Upper lobe of left lung (tissue), 4 donors: ENCODE results near the gene WDR6.

Experiments used
- EP300 ChIP-seq, 4 donors: sonication (generic); formaldehyde crosslinking; IDR thresholded peaks; one replicate each; pipeline ENCODE4 v1.5.1; 2017; ENCODE audit warnings: antibody characterized with exemption in 4 of 4, control low read depth in 2 of 4
- POLR2A ChIP-seq, 4 donors: fragments of 450-650 bp; IDR thresholded peaks; one replicate each; pipeline ENCODE4 v1.5.1; 2016 to 2017; ENCODE audit warnings: antibody characterized with exemption in 4 of 4, mild to moderate bottlenecking in 2 of 4
- POLR2AphosphoS5 ChIP-seq, 2 donors: sonication (generic); formaldehyde crosslinking; IDR thresholded peaks; one replicate each; pipeline ENCODE4 v1.5.1; 2017; ENCODE audit warnings: antibody characterized with exemption in 2 of 2
- TF ChIP-seq, protein P1 (sequence below), 6 experiments: fragments of 450-650 bp in 4 of 6; fragments of 200-600 bp in 2 of 6; sonication (generic) in 2 of 6; IDR thresholded peaks; one replicate each; pipeline ENCODE4 v1.5.1; 2016 to 2019; ENCODE audit warnings: antibody characterized with exemption in 6 of 6

DNA sequence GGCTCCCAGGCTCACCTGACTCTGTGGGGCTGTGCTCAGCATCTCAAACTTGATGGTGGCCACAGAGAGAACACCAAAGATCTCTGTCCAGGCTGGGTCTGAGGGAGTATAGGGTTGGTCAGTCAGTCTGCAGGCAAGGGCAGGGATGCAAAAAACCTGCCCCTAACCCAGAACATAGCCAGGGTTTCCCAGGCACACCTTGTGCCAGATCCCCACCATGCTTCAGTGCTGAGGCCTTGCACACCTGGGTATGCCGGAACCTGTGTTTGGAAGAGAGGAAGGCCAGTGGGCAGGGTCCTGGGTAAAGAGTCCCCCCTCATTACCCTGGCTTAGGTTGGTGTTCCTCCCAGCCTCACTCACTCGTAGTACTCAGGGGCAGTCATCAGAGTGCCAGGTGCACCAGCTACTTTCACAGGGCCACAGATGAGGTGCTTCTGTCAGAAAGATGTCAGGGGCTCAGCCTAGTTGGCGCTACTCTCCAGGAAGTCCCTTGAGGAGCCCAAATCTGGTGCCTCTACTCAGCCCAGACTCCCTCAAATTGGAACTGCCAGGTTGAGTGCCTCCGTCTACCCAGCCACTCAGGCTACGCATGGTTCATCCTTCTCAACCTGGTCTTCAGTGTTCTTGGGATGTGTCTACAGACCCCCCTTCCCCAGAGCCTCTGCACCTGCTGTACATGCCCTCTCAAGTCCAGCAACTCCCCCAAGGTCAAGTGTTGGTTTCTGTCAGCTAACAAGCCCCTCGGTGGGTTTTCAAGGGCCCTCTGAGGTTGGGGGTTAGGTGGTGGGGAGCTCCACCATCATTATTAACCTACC, 9.4 kb downstream of the WDR6 start:
- TF ChIP-seq, protein P1, sequence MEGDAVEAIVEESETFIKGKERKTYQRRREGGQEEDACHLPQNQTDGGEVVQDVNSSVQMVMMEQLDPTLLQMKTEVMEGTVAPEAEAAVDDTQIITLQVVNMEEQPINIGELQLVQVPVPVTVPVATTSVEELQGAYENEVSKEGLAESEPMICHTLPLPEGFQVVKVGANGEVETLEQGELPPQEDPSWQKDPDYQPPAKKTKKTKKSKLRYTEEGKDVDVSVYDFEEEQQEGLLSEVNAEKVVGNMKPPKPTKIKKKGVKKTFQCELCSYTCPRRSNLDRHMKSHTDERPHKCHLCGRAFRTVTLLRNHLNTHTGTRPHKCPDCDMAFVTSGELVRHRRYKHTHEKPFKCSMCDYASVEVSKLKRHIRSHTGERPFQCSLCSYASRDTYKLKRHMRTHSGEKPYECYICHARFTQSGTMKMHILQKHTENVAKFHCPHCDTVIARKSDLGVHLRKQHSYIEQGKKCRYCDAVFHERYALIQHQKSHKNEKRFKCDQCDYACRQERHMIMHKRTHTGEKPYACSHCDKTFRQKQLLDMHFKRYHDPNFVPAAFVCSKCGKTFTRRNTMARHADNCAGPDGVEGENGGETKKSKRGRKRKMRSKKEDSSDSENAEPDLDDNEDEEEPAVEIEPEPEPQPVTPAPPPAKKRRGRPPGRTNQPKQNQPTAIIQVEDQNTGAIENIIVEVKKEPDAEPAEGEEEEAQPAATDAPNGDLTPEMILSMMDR (IDR thresholded peaks at IDR 0.05), result no peak
- TF ChIP-seq EP300 (IDR thresholded peaks at IDR 0.05), result no peak
- no peak for TF ChIP-seq POLR2A (IDR thresholded peaks at IDR 0.05)
- TF ChIP-seq POLR2AphosphoS5 (IDR thresholded peaks at IDR 0.05), result no peak
